BE2C (cell line): ENCODE measurements around the gene CYP4F2.
"Not testable (repeated sequence)": the region's sequence is repeated elsewhere in the genome, so short reads cannot be mapped to it uniquely, and the experiment has no call there.

ENCODE experiments used
- DNase-seq: peaks from one replicate; pipeline ENCODE4 v3.0.0-alpha.2; 2020
- H3K27me3 ChIP-seq: fragments of 250-450 bp; sonication (Bioruptor Pico); 2 replicates; pipeline ENCODE4 v1.5.1; 2020; ENCODE audit warnings: mild to moderate bottlenecking
- H3K36me3 ChIP-seq: fragments of 250-450 bp; sonication (Bioruptor Pico); 2 replicates; pipeline ENCODE4 v1.5.1; 2020; ENCODE audit warnings: mild to moderate bottlenecking
- H3K4me1 ChIP-seq: fragments of 250-450 bp; sonication (Bioruptor Pico); 2 replicates; pipeline ENCODE4 v1.5.1; 2020
- H3K4me3 ChIP-seq: 2 replicates; pipeline ENCODE4 v1.5.1; 2011; ENCODE audit warnings: low read depth, low read length
- H3K9me3 ChIP-seq: fragments of 250-450 bp; sonication (Bioruptor Pico); 2 replicates; pipeline ENCODE4 v1.5.1; 2020
- TF ChIP-seq, protein P1 (sequence below): IDR thresholded peaks from 2 replicates; pipeline ENCODE4 v1.5.1; 2012; ENCODE audit warnings: mild to moderate bottlenecking, low read depth, low read length

Gene CYP4F2

DNA sequence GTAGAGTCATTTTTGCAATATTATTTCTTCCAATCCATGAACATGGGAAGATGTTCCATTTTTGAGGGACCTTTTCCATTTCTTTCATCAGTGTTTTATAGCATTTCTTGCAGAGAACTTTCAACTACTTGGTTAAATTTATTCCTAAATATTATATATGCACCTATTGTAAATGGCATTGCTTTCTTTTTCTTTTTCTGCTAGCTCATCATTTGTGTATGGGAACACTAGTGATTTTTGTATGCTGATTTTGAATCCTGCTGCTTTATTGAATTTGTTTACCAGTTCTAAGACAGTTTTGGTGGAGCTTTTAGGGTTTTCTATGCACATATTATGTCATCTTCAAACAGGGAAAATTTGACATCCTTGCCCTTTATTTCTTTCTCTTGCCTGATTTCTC is 7.2 kb upstream of the CYP4F2 start:
- TF ChIP-seq, protein P1, sequence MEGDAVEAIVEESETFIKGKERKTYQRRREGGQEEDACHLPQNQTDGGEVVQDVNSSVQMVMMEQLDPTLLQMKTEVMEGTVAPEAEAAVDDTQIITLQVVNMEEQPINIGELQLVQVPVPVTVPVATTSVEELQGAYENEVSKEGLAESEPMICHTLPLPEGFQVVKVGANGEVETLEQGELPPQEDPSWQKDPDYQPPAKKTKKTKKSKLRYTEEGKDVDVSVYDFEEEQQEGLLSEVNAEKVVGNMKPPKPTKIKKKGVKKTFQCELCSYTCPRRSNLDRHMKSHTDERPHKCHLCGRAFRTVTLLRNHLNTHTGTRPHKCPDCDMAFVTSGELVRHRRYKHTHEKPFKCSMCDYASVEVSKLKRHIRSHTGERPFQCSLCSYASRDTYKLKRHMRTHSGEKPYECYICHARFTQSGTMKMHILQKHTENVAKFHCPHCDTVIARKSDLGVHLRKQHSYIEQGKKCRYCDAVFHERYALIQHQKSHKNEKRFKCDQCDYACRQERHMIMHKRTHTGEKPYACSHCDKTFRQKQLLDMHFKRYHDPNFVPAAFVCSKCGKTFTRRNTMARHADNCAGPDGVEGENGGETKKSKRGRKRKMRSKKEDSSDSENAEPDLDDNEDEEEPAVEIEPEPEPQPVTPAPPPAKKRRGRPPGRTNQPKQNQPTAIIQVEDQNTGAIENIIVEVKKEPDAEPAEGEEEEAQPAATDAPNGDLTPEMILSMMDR, result no peak
- Histone ChIP-seq H3K9me3 (no peaks in the 10 kb centered on the region), H3K36me3 (no peaks in the 10 kb centered on the region), H3K4me3 (no peak overlapping the region), H3K4me1 (no peaks in the 10 kb centered on the region), H3K27me3 (peaks cover 2% of the 10 kb centered on the region; the same call in 1 of the 2 replicates)
- no peak for DNase-seq

DNA sequence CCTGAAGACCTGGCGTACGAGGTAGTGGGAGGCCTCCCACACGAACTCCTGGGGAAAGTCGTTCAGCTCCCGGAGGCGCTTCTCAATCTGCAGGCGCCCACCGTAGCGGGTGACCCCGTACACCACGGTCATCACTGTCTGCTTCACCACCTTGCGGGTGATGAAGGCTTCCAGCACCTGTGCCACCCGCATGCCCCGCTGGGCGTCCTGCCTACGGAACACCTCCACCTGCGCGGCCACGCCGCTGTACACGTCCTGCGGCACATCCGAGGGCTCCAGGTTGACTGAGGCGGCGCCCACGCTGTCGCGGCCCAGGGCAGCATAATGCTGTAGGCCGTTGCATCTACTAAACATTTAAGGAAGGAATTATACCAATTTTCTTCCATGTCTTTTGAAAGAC is 5.0 kb upstream of the CYP4F2 start:
- not testable (repeated sequence) for H3K27me3 ChIP-seq, H3K9me3 ChIP-seq, DNase-seq, H3K36me3 ChIP-seq, H3K4me1 ChIP-seq, H3K4me3 ChIP-seq

DNA sequence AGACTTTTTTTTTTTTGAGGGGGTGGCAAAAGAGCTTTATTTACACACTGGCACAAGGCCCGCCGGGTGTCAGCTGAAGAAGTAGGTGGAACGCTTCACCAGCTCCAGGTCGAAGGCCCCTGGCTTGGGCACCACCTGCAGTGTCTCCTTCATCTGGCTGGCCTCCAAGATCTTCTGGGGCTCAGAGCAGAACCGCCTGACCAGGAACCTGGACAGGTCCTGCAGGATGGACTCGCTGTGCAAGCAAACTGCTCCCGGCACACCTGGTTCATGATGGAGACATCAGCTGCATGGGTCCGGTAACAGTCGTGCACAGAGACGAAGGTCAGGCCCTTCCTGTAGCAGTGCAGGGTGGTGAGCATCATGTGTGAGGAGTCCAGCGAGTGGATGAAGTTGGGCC is 4.4 kb upstream of the CYP4F2 start:
- Histone ChIP-seq H3K4me1 (no peaks in the 10 kb centered on the region), H3K27me3 (peaks cover 2% of the 10 kb centered on the region; the same call in 1 of the 2 replicates), H3K36me3 (no peaks in the 10 kb centered on the region), H3K9me3 (no peaks in the 10 kb centered on the region), H3K4me3 (no peak overlapping the region)
- no peak for DNase-seq
- TF ChIP-seq, protein P1, result no peak

DNA sequence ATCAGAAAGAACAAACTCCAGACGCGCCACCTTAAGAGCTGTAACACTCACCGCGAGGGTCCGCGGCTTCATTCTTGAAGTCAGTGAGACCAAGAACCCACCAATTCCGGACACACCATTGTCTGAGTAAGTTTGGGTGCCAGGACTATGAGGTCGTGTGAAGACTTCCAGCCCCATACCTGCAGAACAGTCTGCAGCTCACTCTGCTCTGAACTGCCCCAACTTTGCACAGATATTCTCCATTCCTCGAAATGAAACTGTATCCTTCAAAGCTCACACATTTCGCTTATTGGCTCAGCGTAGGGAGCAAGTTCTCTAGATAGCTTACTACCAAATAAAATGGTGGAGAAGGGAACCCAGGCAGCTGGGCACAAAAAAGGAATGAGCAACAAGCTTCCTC is 2.6 kb upstream of the CYP4F2 start:
- Histone ChIP-seq H3K27me3 (no peaks in the 10 kb centered on the region), H3K4me3 (no peak overlapping the region), H3K4me1 (no peaks in the 10 kb centered on the region), H3K9me3 (no peaks in the 10 kb centered on the region), H3K36me3 (no peaks in the 10 kb centered on the region)
- TF ChIP-seq, protein P1, result no peak
- no peak for DNase-seq

DNA sequence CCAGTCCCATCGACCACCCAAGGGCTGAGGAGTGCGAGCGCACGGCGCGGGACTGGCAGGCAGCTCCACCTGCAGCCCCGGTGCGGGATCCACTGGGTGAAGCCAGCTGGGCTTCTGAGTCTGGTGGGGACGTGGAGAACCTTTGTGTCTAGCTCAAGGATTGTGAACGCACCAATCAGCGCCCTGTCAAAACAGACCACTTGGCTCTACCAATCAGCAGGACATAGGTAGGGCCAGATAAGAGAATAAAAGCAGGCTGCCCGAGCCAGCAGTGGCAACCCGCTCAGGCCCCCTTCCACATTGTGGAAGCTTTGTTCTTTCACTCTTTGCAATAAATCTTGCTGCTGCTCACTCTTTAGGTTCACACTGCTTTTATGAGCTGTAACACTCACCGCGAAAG is 2.2 kb upstream of the CYP4F2 start:
- not testable (repeated sequence) for H3K4me1 ChIP-seq, DNase-seq, H3K4me3 ChIP-seq, H3K36me3 ChIP-seq, H3K9me3 ChIP-seq, H3K27me3 ChIP-seq

DNA sequence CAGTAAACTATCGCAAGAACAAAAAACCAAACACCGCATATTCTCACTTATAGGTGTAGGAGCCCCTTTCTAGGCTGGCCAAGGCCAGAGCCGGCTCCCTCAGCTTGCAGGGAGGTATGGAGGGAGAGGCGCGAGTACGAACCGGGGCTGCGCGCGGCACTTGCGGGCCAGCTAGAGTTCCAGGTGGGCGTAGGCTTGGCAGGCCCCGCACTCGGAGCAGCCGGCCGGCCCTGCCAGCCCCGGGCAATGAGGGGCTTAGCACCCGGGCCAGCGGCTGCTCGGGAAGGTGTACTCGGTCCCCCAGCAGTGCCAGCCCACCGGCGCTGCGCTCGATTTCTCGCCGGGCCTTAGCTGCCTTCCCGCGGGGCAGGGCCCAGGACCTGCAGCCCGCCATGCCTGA is 1.7 kb upstream of the CYP4F2 start:
- H3K4me1 ChIP-seq, DNase-seq, H3K9me3 ChIP-seq, H3K36me3 ChIP-seq, H3K4me3 ChIP-seq, H3K27me3 ChIP-seq: not testable (repeated sequence)

DNA sequence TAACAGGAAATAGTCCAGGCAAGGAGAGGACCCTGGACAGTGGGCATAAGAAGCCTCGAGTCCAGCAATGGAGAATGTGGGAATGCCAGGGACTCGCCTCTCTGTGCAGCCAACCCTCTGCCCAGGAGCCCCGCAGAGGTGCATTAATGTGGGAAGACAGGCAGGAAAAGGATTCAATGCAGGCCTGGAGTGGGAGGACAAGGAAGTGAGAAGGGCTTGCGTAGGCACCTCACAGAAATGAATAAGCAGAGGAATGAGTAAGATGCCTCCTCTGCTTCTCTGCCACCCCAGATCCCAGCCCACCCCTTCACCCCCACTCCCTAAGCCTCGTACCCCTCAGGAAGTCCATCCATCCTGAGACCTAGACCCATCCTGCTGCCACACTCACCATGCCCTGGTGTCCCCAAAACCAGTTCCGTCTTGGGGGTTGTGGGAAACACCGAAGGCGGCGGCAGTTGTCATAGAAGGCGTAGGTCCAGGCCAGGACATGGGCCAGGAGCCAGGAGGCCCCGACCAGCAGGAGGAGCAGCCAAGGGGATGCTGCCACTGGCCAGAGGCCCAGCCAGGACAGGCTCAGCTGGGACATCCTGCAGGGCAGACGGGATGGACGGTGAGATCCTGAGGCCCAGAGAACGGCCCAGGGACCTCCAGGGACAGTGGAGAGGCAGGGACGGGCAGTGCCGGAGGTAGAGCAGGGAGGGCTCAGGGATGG is 692 bp downstream of the CYP4F2 start:
- H3K4me1 ChIP-seq, result no peaks in the 10 kb centered on the region
- no peak overlapping the region for H3K4me3 ChIP-seq
- DNase-seq, result no peak
- H3K36me3 ChIP-seq, result no peaks in the 10 kb centered on the region
- TF ChIP-seq, protein P1, result no peak
- no peaks in the 10 kb centered on the region for H3K9me3 ChIP-seq
- H3K27me3 ChIP-seq, result no peaks in the 10 kb centered on the region
